ENCODE measurements around the gene GGTLC2.

The GGTLC2 gene

DNA sequence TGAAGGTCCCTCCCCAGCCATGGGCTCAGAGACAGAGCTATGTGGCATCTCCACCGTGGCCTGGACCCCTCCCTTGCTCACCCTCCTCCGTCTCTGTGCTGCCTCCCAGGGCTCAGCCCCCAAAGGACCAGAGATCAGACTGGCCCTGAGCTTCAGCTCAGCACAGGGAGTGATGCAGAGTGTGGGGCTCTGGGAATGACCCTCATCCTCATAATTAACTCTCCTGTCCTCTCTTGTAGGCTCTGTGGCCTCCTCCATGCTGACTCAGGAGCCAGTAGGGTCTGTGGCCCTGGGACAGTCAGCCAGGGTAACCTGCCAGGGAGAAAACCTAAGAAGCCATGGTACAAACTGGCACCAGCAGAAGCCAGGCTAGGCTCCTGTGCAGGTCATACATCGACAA, 28.7 kb downstream of the GGTLC2 start:
- no peaks in the 10 kb centered on the region for H3K9me3 ChIP-seq (ENCODE audit: insufficient read depth, low read length, severe bottlenecking)
- H3K36me3 ChIP-seq (ENCODE audit: insufficient read depth, low read length), result no peaks in the 10 kb centered on the region
- H4K20me1 ChIP-seq (ENCODE audit: insufficient read depth, low read length), result no peaks in the 10 kb centered on the region
- DNase-seq (no peak), ATAC-seq (ENCODE audit: insufficient read depth, low read depth) (no peak)
- no peaks in the 10 kb centered on the region for H3K79me2 ChIP-seq (ENCODE audit: insufficient read depth, low read length)
- H3K4me1 ChIP-seq (ENCODE audit: insufficient read depth, low read length), result peaks cover 3% of the 10 kb centered on the region; the same call in 1 of the 2 replicates
- no peak overlapping the region for H3K27ac ChIP-seq (ENCODE audit: low read length)
- no peak overlapping the region for H3K9ac ChIP-seq (ENCODE audit: low read depth, low read length)
- H2AFZ ChIP-seq (ENCODE audit: low read depth, low read length), result no peak overlapping the region
- TF ChIP-seq EZH2 (IDR thresholded peaks at IDR 0.05; ENCODE audit: borderline replicate concordance, low read depth, low read length, severe bottlenecking) (no peak), CTCF (IDR thresholded peaks at IDR 0.05; ENCODE audit: borderline replicate concordance, extremely low read depth, low read length, poor library complexity, severe bottlenecking) (no peak)
- no peak overlapping the region for H3K4me3 ChIP-seq (ENCODE audit: low read depth in 1 of 2, low read length in 2 of 2)
- no peak overlapping the region for H3K4me2 ChIP-seq (ENCODE audit: insufficient read depth, low read length)
- H3K27me3 ChIP-seq (ENCODE audit: insufficient read depth, low read length, poor library complexity), result peaks cover 5% of the 10 kb centered on the region

DNA sequence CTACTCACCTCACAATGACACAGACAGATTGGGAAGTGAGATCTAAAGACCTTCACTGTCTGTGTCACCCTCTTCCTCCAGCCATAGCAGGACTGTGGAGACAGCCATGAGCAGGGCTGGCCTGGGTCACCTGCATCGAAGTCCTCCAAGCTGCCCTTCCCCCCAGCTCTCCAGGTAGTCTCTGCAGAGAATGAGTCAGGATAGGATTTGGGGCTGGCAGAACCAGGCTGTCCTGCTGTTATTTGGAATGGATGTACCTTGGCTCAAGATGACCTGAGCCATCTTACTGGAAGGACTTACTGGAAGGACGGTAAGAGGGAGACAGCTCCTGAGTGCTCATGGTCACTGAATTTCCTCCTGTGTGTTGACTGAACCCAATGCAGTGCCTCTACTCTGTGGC, 29.2 kb downstream of the GGTLC2 start:
- ATAC-seq (ENCODE audit: insufficient read depth, low read depth), result no peak
- H3K4me1 ChIP-seq (ENCODE audit: insufficient read depth, low read length), result peaks cover 3% of the 10 kb centered on the region; the same call in 1 of the 2 replicates
- TF ChIP-seq EZH2 (IDR thresholded peaks at IDR 0.05; ENCODE audit: borderline replicate concordance, low read depth, low read length, severe bottlenecking) (no peak), CTCF (IDR thresholded peaks at IDR 0.05; ENCODE audit: borderline replicate concordance, extremely low read depth, low read length, poor library complexity, severe bottlenecking) (no peak)
- no peak overlapping the region for H3K9ac ChIP-seq (ENCODE audit: low read depth, low read length)
- H3K9me3 ChIP-seq (ENCODE audit: insufficient read depth, low read length, severe bottlenecking), result no peaks in the 10 kb centered on the region
- H3K36me3 ChIP-seq (ENCODE audit: insufficient read depth, low read length), result no peaks in the 10 kb centered on the region
- H3K79me2 ChIP-seq (ENCODE audit: insufficient read depth, low read length), result no peaks in the 10 kb centered on the region
- H2AFZ ChIP-seq (ENCODE audit: low read depth, low read length), result no peak overlapping the region
- no peak overlapping the region for H3K27ac ChIP-seq (ENCODE audit: low read length)
- no peaks in the 10 kb centered on the region for H4K20me1 ChIP-seq (ENCODE audit: insufficient read depth, low read length)
- H3K27me3 ChIP-seq (ENCODE audit: insufficient read depth, low read length, poor library complexity), result peaks cover 5% of the 10 kb centered on the region
- H3K4me2 ChIP-seq (ENCODE audit: insufficient read depth, low read length), result no peak overlapping the region
- no peak for DNase-seq
- H3K4me3 ChIP-seq (ENCODE audit: low read depth in 1 of 2, low read length in 2 of 2), result no peak overlapping the region

- no peak overlapping the region for H3K4me2 ChIP-seq (ENCODE audit: insufficient read depth, low read length)
- ATAC-seq (ENCODE audit: insufficient read depth, low read depth) (no peak), DNase-seq (no peak)
- peaks cover 3% of the 10 kb centered on the region; the same call in 1 of the 2 replicates for H3K4me1 ChIP-seq (ENCODE audit: insufficient read depth, low read length)
- H3K27ac ChIP-seq (ENCODE audit: low read length), result no peak overlapping the region
- no peak overlapping the region for H3K9ac ChIP-seq (ENCODE audit: low read depth, low read length)
- no peaks in the 10 kb centered on the region for H3K36me3 ChIP-seq (ENCODE audit: insufficient read depth, low read length)
- no peaks in the 10 kb centered on the region for H4K20me1 ChIP-seq (ENCODE audit: insufficient read depth, low read length)
- no peak overlapping the region for H3K4me3 ChIP-seq (ENCODE audit: low read depth in 1 of 2, low read length in 2 of 2)
- H2AFZ ChIP-seq (ENCODE audit: low read depth, low read length), result no peak overlapping the region
- peaks cover 5% of the 10 kb centered on the region for H3K27me3 ChIP-seq (ENCODE audit: insufficient read depth, low read length, poor library complexity)
- no peak for TF ChIP-seq EZH2 (IDR thresholded peaks at IDR 0.05; ENCODE audit: borderline replicate concordance, low read depth, low read length, severe bottlenecking)
- TF ChIP-seq CTCF (IDR thresholded peaks at IDR 0.05; ENCODE audit: borderline replicate concordance, extremely low read depth, low read length, poor library complexity, severe bottlenecking), result no peak
- H3K79me2 ChIP-seq (ENCODE audit: insufficient read depth, low read length), result no peaks in the 10 kb centered on the region
- no peaks in the 10 kb centered on the region for H3K9me3 ChIP-seq (ENCODE audit: insufficient read depth, low read length, severe bottlenecking)
Observed at GRCh38 chr22:22674467-22674866, 30.1 kb downstream of the GGTLC2 start.

GRCh38 chr22:22678970-22679369, 34.6 kb downstream of the GGTLC2 start:
- no peak overlapping the region for H3K4me2 ChIP-seq (ENCODE audit: insufficient read depth, low read length)
- no peaks in the 10 kb centered on the region for H3K4me1 ChIP-seq (ENCODE audit: insufficient read depth, low read length)
- DNase-seq, result no peak
- no peak for ATAC-seq (ENCODE audit: insufficient read depth, low read depth)
- H4K20me1 ChIP-seq (ENCODE audit: insufficient read depth, low read length), result no peaks in the 10 kb centered on the region
- H3K9me3 ChIP-seq (ENCODE audit: insufficient read depth, low read length, severe bottlenecking), result no peaks in the 10 kb centered on the region
- H3K9ac ChIP-seq (ENCODE audit: low read depth, low read length), result no peak overlapping the region
- no peak overlapping the region for H3K4me3 ChIP-seq (ENCODE audit: low read depth in 1 of 2, low read length in 2 of 2)
- peaks cover 5% of the 10 kb centered on the region for H3K27me3 ChIP-seq (ENCODE audit: insufficient read depth, low read length, poor library complexity)
- no peak for TF ChIP-seq EZH2 (IDR thresholded peaks at IDR 0.05; ENCODE audit: borderline replicate concordance, low read depth, low read length, severe bottlenecking)
- no peak for TF ChIP-seq CTCF (IDR thresholded peaks at IDR 0.05; ENCODE audit: borderline replicate concordance, extremely low read depth, low read length, poor library complexity, severe bottlenecking)
- no peaks in the 10 kb centered on the region for H3K79me2 ChIP-seq (ENCODE audit: insufficient read depth, low read length)
- no peaks in the 10 kb centered on the region for H3K36me3 ChIP-seq (ENCODE audit: insufficient read depth, low read length)
- no peak overlapping the region for H3K27ac ChIP-seq (ENCODE audit: low read length)
- no peak overlapping the region for H2AFZ ChIP-seq (ENCODE audit: low read depth, low read length)

Data from DND-41 (cell line).